Endothelial cell (in vitro differentiated cells): Measurements from ENCODE around the gene IRAK2. TPM values are rescaled to one million over a fixed set of nuclear protein-coding genes. Genes with fewer than 3 reads are reported as not detected.

Experiments used
- DNase-seq: peaks from one replicate; pipeline ENCODE4 v3.0.0; 2021; ENCODE audit warnings: low spot score
- H3K27ac Mint-ChIP-seq: one replicate; pipeline ENCODE4 v1.8.0; 2021; ENCODE audit warnings: mixed read lengths, inconsistent platforms; ENCODE audit not compliant: unreplicated experiment
- H3K27me3 Mint-ChIP-seq: one replicate; pipeline ENCODE4 v1.8.0; 2021; ENCODE audit warnings: mild to moderate bottlenecking, moderate library complexity, mixed read lengths, inconsistent platforms; ENCODE audit not compliant: unreplicated experiment
- H3K36me3 Mint-ChIP-seq: one replicate; pipeline ENCODE4 v1.8.0; 2021; ENCODE audit warnings: mild to moderate bottlenecking, low read depth, mixed read lengths, inconsistent platforms; ENCODE audit not compliant: unreplicated experiment
- H3K4me1 Mint-ChIP-seq: one replicate; pipeline ENCODE4 v1.8.0; 2021; ENCODE audit warnings: mild to moderate bottlenecking, mixed read lengths, inconsistent platforms; ENCODE audit not compliant: unreplicated experiment
- H3K4me3 Mint-ChIP-seq: one replicate; pipeline ENCODE4 v1.8.0; 2021; ENCODE audit warnings: mild to moderate bottlenecking, mixed read lengths, inconsistent platforms; ENCODE audit not compliant: unreplicated experiment
- H3K9me3 Mint-ChIP-seq: one replicate; pipeline ENCODE4 v1.8.0; 2021; ENCODE audit warnings: mixed read lengths, inconsistent platforms; ENCODE audit not compliant: unreplicated experiment
- CTCF ChIP-seq: fragments of 200-600 bp; sonication (generic); IDR thresholded peaks from one replicate; pipeline ENCODE4 v1.5.0; 2021; ENCODE audit warnings: antibody characterized with exemption; ENCODE audit not compliant: unreplicated experiment
- total RNA-seq: library from RNA; stranded (reverse); fragmentation: NEBNext Ultra II Directional; extraction: Animal tissue kit (Norgen Biotek cat#: 25700); gene quantifications from one replicate; pipeline ENCODE4 v1.2.1, GENCODE V29; 2021; ENCODE audit not compliant: unreplicated experiment

The IRAK2 gene
- total RNA-seq, 1 donor from 2014 or later = 1.1 TPM

GRCh38 chr3:10292505-10293419 lies 128.0 kb downstream of the IRAK2 start, which contains the start of gene GHRL:
Gene GHRL (minus strand): TSS chr3:10292947. CDS start chr3:10290180, 2,767 bp downstream.
- H3K27ac Mint-ChIP-seq = no peak within 1 kb of the TSS

More at GRCh38 chr3:10292505-10293419, 128.0 kb downstream of the IRAK2 start, which contains the start of gene GHRL:
- Mint-ChIP-seq H3K36me3 (peaks cover 10% of the 10 kb centered on the region), H3K4me1 (peaks cover 16% of the 10 kb centered on the region), H3K9me3 (no peaks in the 10 kb centered on the region), H3K27me3 (peaks cover 4% of the 10 kb centered on the region), H3K4me3 (peak within 1 kb of the TSS; percentile 50)
- no peak for DNase-seq
- TF ChIP-seq CTCF = no peak

Other genes with a start within 250 kb of the IRAK2 start
- gene IL17RC, start 247.8 kb upstream of the IRAK2 start, total RNA-seq = 17.5 TPM
- 30.7 TPM for gene CRELD1, start 231.1 kb upstream of the IRAK2 start, total RNA-seq
- 1.9 TPM for gene PRRT3, start 212.5 kb upstream of the IRAK2 start, total RNA-seq
- 45.4 TPM for gene EMC3, start 178.1 kb upstream of the IRAK2 start, total RNA-seq
- gene FANCD2, start 138.5 kb upstream of the IRAK2 start, total RNA-seq = 14.5 TPM
- gene FANCD2OS, start 56.7 kb upstream of the IRAK2 start, total RNA-seq = not detected
- gene BRK1, start 49.2 kb upstream of the IRAK2 start, total RNA-seq = 203 TPM
- gene VHL, start 23.1 kb upstream of the IRAK2 start, total RNA-seq = 66.3 TPM
- gene TATDN2, start 83.5 kb downstream of the IRAK2 start, total RNA-seq = 41.2 TPM
- 0.62 TPM for gene GHRL, start 128.0 kb downstream of the IRAK2 start, total RNA-seq
- 367 TPM for gene SEC13, start 156.2 kb downstream of the IRAK2 start, total RNA-seq